ENCODE data around the gene OR52E2. TPM values are rescaled to one million over a fixed set of nuclear protein-coding genes. Genes with fewer than 3 reads are reported as not detected.
"Not testable (repeated sequence)": the region's sequence is repeated elsewhere in the genome, so short reads cannot be mapped to it uniquely, and the experiment has no call there.

The OR52E2 gene
- 0.96 TPM for total RNA-seq (ENCODE audit: insufficient read depth, low replicate concordance)

GRCh38 chr11:5059391-5059790 lies at the start of gene OR52E2:
TSS of gene OR52E2 (minus strand) at chr11:5059627. CDS start at chr11:5059627, 0 bp downstream.
- no peak for DNase-seq (ENCODE audit: low spot score)

DNA sequence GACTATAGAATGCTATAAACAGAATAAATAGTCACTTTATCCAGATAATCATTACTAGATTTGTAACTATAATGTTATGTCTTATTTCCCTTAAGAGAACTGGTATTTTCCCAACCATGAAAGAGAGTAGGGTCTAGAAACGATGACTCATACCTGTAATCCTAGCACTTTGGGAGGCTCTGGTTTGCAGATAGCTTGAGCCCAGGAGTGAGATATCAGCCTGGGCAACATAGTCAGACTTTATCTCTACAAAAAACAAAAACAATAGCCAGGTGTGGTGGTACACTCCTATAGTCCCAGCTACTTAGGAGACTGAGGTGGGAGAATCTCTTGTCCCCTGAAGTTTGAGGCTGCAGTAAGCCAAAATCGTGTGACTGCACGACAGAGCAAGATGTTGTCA lies 47.9 kb upstream of the OR52E2 start:
- peak; percentile 11 for DNase-seq (ENCODE audit: low spot score)

DNA sequence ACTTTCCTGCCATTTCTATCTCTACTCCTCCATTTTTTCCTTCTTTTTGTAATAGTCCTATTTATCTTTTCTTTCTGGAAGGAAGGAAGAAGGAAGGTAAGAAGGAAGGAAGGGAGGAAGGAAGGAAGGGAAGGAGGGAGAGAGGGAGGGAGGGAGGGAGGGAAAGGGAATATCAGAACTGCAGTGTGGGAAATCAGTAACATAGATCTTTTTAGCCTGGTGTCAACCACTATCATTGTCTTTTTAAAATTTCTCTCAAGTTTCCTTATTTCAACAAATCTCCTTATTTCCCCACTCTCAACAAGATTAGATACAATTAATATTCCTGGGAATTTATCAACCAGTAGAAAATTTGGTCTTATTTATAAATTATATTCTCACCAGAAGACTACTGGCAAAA lies 43.6 kb upstream of the OR52E2 start:
- no peak for DNase-seq (ENCODE audit: low spot score)

DNA sequence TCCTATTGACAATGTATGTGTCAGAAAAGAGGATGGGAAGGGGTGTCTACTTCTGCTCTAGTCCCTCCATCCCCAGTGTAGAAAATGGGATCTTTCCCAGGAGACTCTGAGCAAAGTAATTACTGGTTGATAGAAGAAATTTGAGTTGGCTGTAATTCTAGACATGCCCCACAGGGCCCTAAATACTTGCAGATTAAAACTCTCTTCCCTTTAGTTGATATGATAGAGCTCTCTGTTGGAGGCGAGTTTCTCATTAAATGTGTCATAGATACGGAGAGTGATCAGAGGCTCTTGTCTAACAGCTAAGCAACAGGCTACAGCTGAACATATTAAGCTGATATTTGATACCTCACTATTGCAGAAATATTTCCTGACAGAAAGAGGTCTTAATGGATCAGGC lies 42.8 kb upstream of the OR52E2 start:
- DNase-seq (ENCODE audit: low spot score) = peak; percentile 7

- DNase-seq (ENCODE audit: low spot score) = no peak
These were observed 36.6 kb upstream of the OR52E2 start for GRCh38 chr11:5096011-5096410.

DNA sequence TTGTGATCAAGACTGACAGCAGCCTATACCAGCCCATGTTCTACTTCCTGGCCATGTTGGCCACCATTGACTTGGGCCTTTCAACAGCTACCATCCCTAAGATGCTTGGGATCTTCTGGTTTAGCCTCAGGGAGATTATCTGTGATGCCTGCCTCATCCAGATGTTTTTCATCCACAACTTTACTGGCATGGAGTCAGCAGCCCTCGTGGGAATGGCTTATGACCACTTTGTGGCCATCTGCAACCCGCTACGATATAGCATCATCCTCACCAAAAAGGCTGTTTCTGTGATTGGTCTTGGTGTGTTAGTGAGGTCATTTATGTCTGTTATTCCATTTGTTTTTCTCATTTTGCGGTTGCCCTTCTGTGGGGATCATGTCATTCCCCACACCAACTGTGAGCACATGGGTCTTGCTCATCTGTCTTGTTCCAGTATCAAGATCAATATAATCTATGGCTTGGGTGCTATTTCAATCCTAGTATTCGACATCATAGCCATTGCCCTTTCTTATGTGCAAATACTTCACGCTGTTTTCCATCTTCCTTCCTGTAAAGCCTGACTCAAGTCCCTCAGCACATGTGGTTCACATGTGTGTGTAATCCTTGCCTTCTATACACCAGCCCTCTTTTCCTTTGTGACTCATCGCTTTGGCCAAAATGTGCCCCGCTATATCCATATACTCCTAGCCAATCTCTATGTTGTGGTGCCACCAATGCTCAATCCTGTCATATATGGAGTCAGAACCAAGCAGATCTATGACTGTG lies 33.6 kb upstream of the OR52E2 start:
- DNase-seq (ENCODE audit: low spot score) = no peak

DNA sequence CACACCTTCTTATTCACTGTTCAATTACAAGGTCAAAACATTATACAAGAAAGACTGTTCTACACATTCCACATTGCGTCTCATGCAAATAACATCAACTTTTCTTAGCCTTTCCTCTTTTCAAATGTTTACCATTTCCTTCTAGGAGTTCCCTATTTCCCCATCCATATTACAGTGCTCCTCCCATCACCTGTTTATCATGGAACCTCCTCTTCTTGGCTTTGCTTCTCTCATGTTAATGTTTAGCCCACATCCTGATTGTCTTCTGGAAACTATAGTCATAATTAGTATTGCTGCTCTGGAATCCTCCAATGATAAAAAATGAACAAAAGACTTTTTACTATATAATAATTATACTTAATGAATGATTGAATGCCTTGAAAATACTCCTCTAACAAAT lies 31.2 kb upstream of the OR52E2 start:
- no peak for DNase-seq (ENCODE audit: low spot score)

- DNase-seq (ENCODE audit: low spot score) = no peak
These were observed 29.1 kb upstream of the OR52E2 start for GRCh38 chr11:5088556-5088955.

GRCh38 chr11:5083602-5084001 lies 24.2 kb upstream of the OR52E2 start:
- DNase-seq (ENCODE audit: low spot score) = no peak

DNA sequence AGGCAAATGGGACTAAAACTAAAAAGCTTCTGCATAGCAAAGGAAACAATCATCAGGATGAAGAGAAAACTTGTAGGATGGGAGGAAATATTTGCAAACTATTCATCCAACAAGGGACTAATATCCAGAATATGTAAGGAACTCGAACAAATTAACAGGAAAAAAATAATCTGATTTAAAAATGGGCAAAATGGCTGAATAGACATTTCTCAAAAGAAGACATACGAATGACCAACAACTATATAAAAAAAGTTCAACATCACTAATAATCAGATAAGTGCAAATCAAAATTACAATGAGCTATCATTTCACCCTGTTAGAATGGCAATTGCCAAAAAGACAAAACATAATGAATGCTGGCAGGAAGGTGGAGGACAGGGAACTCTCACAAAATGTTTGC lies 22.0 kb upstream of the OR52E2 start:
- DNase-seq (ENCODE audit: low spot score) = no peak

- no peak for DNase-seq (ENCODE audit: low spot score)
These were observed 12.4 kb upstream of the OR52E2 start for GRCh38 chr11:5071799-5072198.

DNA sequence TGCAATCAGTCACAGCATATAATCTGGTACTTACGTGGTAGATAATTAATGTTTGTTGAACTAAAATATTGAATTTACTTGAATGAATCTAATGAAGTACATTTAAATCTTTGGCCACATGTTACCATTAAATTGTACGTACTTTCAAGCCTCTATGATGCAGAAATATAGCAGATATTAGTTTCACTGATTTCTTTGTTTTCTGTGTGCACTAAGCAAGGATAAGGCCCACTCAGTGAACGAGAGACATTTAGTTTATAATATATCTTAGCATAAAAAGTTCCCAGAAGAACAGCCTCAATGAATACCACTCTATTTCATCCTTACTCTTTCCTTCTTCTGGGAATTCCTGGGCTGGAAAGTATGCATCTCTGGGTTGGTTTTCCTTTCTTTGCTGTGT lies 9.8 kb upstream of the OR52E2 start, which contains the start of gene OR52E1:
TSS of gene OR52E1 (plus strand) at position 301 of the 400 bp plus-strand sequence.
- no peak for DNase-seq (ENCODE audit: low spot score)

DNA sequence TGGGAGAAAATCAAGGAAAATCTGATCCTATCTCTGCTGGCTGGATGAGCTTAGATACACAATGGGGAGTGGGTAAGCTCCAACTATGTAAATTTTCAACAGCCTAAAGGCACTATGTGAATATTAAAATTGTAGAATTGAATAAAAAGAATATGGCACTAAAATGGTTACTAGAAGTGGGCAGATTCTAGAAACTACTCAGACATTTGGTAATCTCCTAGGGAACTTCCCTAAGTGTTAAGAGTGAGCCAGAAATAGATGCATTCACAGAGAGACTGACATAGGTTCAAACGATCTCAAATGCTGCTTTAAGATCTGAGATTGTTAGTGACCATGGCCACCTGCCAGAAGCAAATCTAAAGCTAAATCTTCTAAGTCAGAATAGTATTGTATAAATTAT lies 5.6 kb upstream of the OR52E2 start:
- no peak for DNase-seq (ENCODE audit: low spot score)

- DNase-seq (ENCODE audit: low spot score) = not testable (repeated sequence)
These were observed 748 bp downstream of the OR52E2 start for GRCh38 chr11:5058679-5059078.

DNA sequence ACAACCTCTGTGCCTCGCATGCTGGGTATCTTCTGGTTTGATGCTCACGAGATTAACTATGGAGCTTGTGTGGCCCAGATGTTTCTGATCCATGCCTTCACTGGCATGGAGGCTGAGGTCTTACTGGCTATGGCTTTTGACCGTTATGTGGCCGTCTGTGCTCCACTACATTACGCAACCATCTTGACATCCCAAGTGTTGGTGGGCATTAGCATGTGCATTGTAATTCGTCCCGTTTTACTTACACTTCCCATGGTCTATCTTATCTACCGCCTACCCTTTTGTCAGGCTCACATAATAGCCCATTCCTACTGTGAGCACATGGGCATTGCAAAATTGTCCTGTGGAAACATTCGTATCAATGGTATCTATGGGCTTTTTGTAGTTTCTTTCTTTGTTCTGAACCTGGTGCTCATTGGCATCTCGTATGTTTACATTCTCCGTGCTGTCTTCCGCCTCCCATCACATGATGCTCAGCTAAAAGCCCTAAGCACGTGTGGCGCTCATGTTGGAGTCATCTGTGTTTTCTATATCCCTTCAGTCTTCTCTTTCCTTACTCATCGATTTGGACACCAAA lies 12.6 kb downstream of the OR52E2 start:
- DNase-seq (ENCODE audit: low spot score) = no peak

- no peak for DNase-seq (ENCODE audit: low spot score)
These were observed 13.2 kb downstream of the OR52E2 start, which contains the start of gene OR52J3 for GRCh38 chr11:5046226-5046625. TSS of gene OR52J3 (plus strand) at chr11:5046526. CDS start at chr11:5046526, 0 bp downstream.

DNA sequence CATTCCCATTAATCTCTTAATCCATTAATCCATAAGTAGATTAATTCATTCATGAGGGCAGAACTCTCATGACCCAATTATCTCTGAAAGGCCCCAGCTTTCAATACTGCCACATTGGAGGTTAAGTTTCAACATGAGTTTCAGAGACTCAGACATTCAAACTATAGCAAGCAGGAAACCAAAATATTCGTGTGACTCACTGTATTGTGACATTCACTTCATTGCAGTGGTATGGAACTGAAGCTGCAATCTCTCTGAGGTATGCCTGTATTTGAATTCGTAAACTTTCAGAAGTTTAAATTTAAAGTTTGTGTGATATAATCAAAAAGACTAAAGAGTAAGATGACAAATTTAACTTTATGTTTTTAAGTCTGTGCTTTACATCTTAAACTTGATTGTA lies 16.0 kb downstream of the OR52E2 start:
- DNase-seq (ENCODE audit: low spot score) = peak; percentile 19

- DNase-seq (ENCODE audit: low spot score) = no peak
These were observed 17.3 kb downstream of the OR52E2 start for GRCh38 chr11:5042091-5042490.

GRCh38 chr11:5040876-5041275 lies 18.6 kb downstream of the OR52E2 start:
- no peak for DNase-seq (ENCODE audit: low spot score)

DNA sequence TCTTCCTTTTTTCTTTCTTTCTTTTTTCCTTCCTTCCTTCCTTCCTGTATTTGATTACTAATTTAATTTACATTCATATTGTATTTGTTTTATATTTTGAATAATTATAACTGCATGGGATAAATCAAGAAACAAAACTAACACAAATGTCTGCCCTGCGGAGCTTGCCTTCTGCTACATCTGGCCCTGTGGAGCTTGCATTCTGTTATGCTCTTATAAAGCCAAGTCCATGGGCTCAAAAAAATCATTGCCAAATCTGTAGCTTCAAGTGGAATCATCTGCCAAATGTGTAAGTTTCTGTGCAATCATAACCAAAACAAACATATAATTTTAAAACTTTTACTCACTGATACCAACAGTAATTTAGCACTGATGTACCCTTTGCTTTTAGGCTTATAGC lies 21.1 kb downstream of the OR52E2 start:
- DNase-seq (ENCODE audit: low spot score) = no peak

- DNase-seq (ENCODE audit: low spot score) = no peak
These were observed 21.5 kb downstream of the OR52E2 start for GRCh38 chr11:5037926-5038325.

DNA sequence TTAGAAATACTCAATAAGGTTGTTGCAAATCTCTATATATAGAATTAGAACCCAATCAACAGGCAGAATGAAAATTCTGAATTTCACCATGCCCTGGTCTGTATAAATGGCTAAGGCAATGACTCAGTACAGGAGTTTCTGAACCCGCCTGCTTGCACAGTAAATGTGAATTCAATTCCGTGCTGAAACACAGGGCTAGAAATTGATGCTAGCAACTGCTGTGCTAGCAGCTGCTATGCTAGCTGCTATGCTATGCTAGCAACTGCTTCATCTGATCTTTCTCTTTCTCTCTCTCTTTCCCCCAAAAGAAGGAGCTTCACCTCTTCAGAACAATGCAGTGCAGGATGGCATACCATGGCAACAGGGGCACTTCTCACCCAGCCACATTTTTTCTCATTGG lies 22.8 kb downstream of the OR52E2 start:
- DNase-seq (ENCODE audit: low spot score) = no peak

GRCh38 chr11:5021996-5022395 lies 37.4 kb downstream of the OR52E2 start:
- DNase-seq (ENCODE audit: low spot score) = no peak
